LHCN-M2 (cell line): ENCODE measurements around the gene SRM. TPM values are rescaled to one million over a fixed set of nuclear protein-coding genes. Genes with fewer than 3 reads are reported as not detected.
A peak's percentile ranks its signal among the peaks of the same experiment; 100 is the strongest.
"Not testable (repeated sequence)": the region's sequence is repeated elsewhere in the genome, so short reads cannot be mapped to it uniquely, and the experiment has no call there.

Experiments used
- DNase-seq: peaks from one replicate; pipeline ENCODE4 v3.0.0-alpha.2; 2012; ENCODE audit warnings: low read depth
- total RNA-seq: library from RNA; depleted of rRNA; stranded (reverse); fragments of >200 nt; gene quantifications from 2 replicates; pipeline ENCODE4 v1.2.3, GENCODE V29; 2014; rRNA removed

The SRM gene
- total RNA-seq, 1 experiment from 2014 or later, result 78.6 TPM

GRCh38 chr1:11023201-11023600, 36.6 kb downstream of the SRM start:
- DNase-seq, result no peak

GRCh38 chr1:11019971-11020370, 39.8 kb downstream of the SRM start:
- DNase-seq, result no peak

GRCh38 chr1:11019358-11019757, 40.5 kb downstream of the SRM start:
- DNase-seq, result not testable (repeated sequence)

GRCh38 chr1:11013160-11013531, 46.7 kb downstream of the SRM start:
- DNase-seq, result peak; percentile 21

GRCh38 chr1:11012260-11013159, 47.3 kb downstream of the SRM start, which contains the start of gene TARDBP:
TARDBP (plus strand) TSS chr1:11012654; CDS start chr1:11013728, 1,074 bp downstream.
- peak; percentile 85 for DNase-seq

Other genes with a start within 250 kb of the SRM start
- gene TARDBP, start 47.4 kb downstream of the SRM start, total RNA-seq, result 61.0 and 68.9 TPM in 2 replicates
- gene MASP2, start 12.8 kb downstream of the SRM start, total RNA-seq, result 0.26 TPM in 1 of 2 replicates, not detected in the other
- gene EXOSC10, start 39.9 kb upstream of the SRM start, total RNA-seq, result 55.8 and 62.1 TPM in 2 replicates
- not detected in 2 replicates for gene ANGPTL7, start 129.3 kb upstream of the SRM start, total RNA-seq
- gene MTOR, start 202.5 kb upstream of the SRM start, total RNA-seq, result 36.3 and 36.4 TPM in 2 replicates
- gene UBIAD1, start 213.2 kb upstream of the SRM start, total RNA-seq, result 15.6 and 17.8 TPM in 2 replicates